Aorta (tissue), 5 donors: Measurements from ENCODE around the gene RPA1. TPM values are rescaled to one million over a fixed set of nuclear protein-coding genes. Genes with fewer than 3 reads are reported as not detected.

Source experiments
- ATAC-seq: fragments of 200-7000 bp; cut with Tn5 transposase; one replicate; pipeline ENCODE4 v1.9.1; 2022; ENCODE audit warnings: moderate library complexity; ENCODE audit not compliant: low FRiP score
- DNase-seq, 2 donors: peaks; one replicate each; pipeline ENCODE4 v3.0.0-alpha.2; 2020
- H3K27ac ChIP-seq, 2 donors: one replicate each; pipeline ENCODE4 v1.5.1; 2013; ENCODE audit warnings: low read length in 2 of 2, mild to moderate bottlenecking in 2 of 2, moderate library complexity in 2 of 2, control low read depth in 1 of 2, inconsistent platforms in 1 of 2, low read depth in 1 of 2
- H3K27me3 ChIP-seq, 2 donors: one replicate each; pipeline ENCODE4 v1.6.1; 2013; ENCODE audit warnings: control low read depth in 1 of 2, low read length in 1 of 2, mild to moderate bottlenecking in 1 of 2, moderate library complexity in 1 of 2; ENCODE audit not compliant: insufficient read depth in 2 of 2, control insufficient read depth in 1 of 2
- H3K36me3 ChIP-seq, 2 donors: one replicate each; pipeline ENCODE4 v1.6.1; 2013; ENCODE audit warnings: control low read depth in 1 of 2, low read length in 1 of 2, mild to moderate bottlenecking in 1 of 2; ENCODE audit not compliant: insufficient read depth in 2 of 2, control insufficient read depth in 1 of 2
- H3K4me1 ChIP-seq, 2 donors: one replicate each; pipeline ENCODE4 v1.6.1; 2013; ENCODE audit warnings: low read length in 2 of 2, control low read depth in 1 of 2, mild to moderate bottlenecking in 1 of 2, moderate library complexity in 1 of 2; ENCODE audit not compliant: insufficient read depth in 2 of 2, control insufficient read depth in 1 of 2
- H3K4me3 ChIP-seq, 2 donors: one replicate each; pipeline ENCODE4 v1.5.1; 2013; ENCODE audit warnings: low read length in 2 of 2, control low read depth in 1 of 2, mild to moderate bottlenecking in 1 of 2
- H3K9me3 ChIP-seq: one replicate; pipeline ENCODE4 v1.6.1; 2013; ENCODE audit warnings: mild to moderate bottlenecking, low read length; ENCODE audit not compliant: control insufficient read depth
- WGBS, 2 donors: extraction: QIAGEN DNeasy Blood & Tissue Kit; methylation state at CpG; one replicate each; pipeline ENCODE4 v1.1.7; 2013; 5-methylcytosine and 5-hydroxymethylcytosine counted together
- intact Hi-C, 2 donors: fragments of 100-400 bp; cut with DNase I; formaldehyde crosslinking; loops; one replicate each; pipeline versions ENCODE4 v1.14.2 to v1.15.0; 2022
- polyA plus RNA-seq, 2 donors: library from polyadenylated mRNA; stranded (reverse); fragments of 200-250 nt; gene quantifications; one replicate each; pipeline ENCODE4 v1.2.3, GENCODE V29; 2013
- total RNA-seq, 2 donors: library from RNA; stranded (reverse); fragmentation: NEBNext Ultra II Directional; extraction: Animal tissue kit (Norgen Biotek cat#: 25700); gene quantifications; one replicate each; pipeline ENCODE4 v1.2.1, GENCODE V29; 2021
- donor health status: healthy with polysubstance abuse.
- donor health status: Bipolar disorder and iron deficiency.
- donor health status: DM: no; HTN: no; CAD: no.
- donor health status: DM: no; HTN: no; CAD: no.
- donor health status: DM: yes; HTN: yes; CAD: no.

The RPA1 gene
- total and polyA plus RNA-seq, 4 donors: 17.2 to 75.0 (median 44.4) TPM

DNA sequence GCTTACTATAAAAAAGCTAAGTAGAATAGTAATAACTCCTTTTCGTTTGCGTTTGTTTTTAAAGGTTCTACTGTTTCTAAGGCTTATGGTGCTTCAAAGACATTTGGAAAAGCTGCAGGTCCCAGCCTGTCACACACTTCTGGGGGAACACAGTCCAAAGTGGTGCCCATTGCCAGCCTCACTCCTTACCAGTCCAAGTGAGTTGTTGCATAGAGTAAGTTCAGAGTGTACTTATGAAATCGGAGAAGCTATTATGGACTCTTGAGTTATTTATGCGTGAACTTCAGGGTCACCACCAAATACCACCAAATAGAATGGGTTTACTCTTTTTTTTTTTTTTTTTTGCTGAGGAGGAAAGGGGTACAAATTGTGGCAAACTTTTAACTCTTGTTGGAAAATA is 45.8 kb downstream of the RPA1 start:
- peaks cover 0 to 5% of the 10 kb centered on the region in 2 donors for H3K36me3 ChIP-seq
- DNase-seq (no peak), ATAC-seq (no peak)
- 88 to 90% methylated on average over 4 of the region's 4 CpGs for WGBS, 2 donors
- H3K9me3 ChIP-seq: no peaks in the 10 kb centered on the region
- H3K4me1 ChIP-seq: no peaks in the 10 kb centered on the region
- H3K4me3 ChIP-seq: no peak overlapping the region
- H3K27ac ChIP-seq: no peak overlapping the region
- H3K27me3 ChIP-seq: no peaks in the 10 kb centered on the region
- intact Hi-C loops: loop anchor here in 1 of 2 donors (10.0 kb wide), 1 partner anchor 211 kb away; no protein-coding TSS in a partner anchor

DNA sequence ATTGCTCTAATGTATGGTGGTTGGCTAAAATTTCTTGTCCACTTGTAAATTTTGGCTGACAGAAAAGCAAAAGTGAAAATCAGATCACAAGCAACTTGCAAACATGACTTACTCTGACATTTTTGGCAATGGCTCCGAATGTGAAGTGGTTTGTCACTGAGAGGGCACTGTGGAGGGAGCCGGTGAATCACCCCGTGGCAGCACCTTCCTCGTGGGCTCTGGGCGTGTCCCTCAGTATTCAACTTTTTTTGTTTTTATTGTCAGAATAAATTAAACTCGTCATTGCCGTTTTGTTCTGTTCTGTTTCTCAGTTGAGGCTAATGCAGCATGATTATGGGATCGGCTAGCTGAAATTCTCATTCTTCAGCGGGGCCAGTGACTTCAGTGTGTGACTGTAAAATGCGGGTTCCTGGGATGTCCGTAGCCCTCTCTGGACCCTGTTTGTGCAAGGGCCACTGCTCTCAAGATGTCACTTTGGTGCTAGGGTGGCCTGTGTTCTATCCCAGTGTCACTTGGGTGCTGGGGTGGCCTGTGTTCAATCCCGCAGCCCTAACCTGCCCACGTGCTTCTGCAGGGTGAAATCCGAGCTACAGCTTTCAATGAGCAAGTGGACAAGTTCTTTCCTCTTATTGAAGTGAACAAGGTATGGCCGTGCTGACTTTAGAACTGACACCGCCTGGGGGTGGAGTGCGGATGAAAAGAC is 48.8 kb downstream of the RPA1 start:
- H3K27ac ChIP-seq: no peak overlapping the region
- 77 to 78% methylated on average over 17 of the region's 17 CpGs for WGBS, 2 donors
- no peaks in the 10 kb centered on the region for H3K4me1 ChIP-seq
- DNase-seq (no peak), ATAC-seq (no peak)
- intact Hi-C loops: loop anchor here in 1 of 2 donors (10.0 kb wide), 1 partner anchor 214 kb away; no protein-coding TSS in a partner anchor
- no peak overlapping the region for H3K4me3 ChIP-seq
- H3K9me3 ChIP-seq: no peaks in the 10 kb centered on the region
- peaks cover 3 to 7% of the 10 kb centered on the region in 2 donors for H3K36me3 ChIP-seq
- H3K27me3 ChIP-seq: no peaks in the 10 kb centered on the region

DNA sequence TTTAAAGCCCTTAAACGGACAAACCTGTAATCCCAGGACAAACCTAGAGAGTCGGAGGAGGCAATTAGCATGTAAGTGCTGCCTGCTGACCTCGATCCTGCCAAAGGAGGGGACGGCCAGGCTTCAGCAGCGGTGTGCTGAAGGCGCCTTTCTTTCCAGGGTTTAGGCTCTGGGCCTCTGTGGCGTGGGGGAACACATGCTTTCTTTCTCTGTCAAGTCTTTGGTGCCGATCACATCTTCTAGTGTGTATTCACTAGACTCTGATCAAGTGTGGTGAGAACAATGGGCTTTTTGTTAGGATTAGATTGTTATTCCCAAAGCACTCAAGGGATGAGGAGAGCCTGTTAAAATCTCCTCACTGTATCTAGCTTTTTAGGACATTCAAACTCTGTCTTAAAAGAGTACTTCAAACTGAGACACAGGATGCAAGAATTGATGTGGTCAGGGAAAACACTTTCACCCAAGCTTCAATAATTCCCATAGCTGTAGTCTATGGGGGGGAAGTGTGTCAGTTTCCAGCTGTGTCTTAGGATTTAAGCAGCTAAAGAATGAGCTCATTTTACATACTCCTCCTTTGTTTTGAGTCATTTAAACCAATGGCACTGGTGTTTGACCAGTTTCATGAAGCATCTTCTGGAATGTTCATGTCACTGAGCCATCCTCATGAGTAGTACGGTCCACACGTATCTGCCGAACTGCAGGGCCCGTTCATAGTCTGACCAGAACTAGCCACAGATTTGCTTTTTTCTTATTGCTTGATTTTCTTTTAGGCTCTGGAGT is 51.2 kb downstream of the RPA1 start:
- intact Hi-C loops: no loop called here
- WGBS, 2 donors: 68 to 69% methylated on average over 12 of the region's 12 CpGs
- Histone ChIP-seq H3K4me1 (no peaks in the 10 kb centered on the region), H3K27ac (no peak overlapping the region), H3K36me3 (peaks cover 8 to 10% of the 10 kb centered on the region in 2 donors), H3K4me3 (no peak overlapping the region), H3K9me3 (no peaks in the 10 kb centered on the region), H3K27me3 (no peaks in the 10 kb centered on the region)
- no peak for DNase-seq
- no peak for ATAC-seq

DNA sequence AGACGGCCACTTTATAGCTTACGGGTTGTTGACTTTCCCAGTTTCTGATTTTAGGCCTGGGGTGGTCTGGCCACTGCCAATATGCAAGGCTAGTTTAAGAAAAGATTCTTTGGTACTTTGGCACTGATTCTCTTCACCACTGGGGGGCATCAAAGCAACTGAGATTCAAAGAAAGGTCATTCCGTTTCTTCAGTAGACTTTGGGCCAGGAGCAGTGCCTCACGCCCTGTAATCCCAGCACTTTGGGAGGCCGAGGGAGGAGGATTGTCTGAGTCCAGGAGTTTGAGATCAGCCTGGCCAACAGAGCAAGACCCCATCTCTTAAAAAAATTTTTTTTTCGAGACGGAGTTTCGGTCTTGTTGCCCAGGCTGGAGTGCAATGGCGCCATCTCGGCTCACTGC is 53.0 kb downstream of the RPA1 start:
- WGBS, 2 donors: 77 to 79% methylated on average over 10 of the region's 10 CpGs
- Histone ChIP-seq H3K4me3 (no peak overlapping the region), H3K36me3 (peaks cover 8 to 12% of the 10 kb centered on the region in 2 donors), H3K27me3 (no peaks in the 10 kb centered on the region), H3K4me1 (no peaks in the 10 kb centered on the region), H3K27ac (no peak overlapping the region), H3K9me3 (no peaks in the 10 kb centered on the region)
- DNase-seq: no peak
- no peak for ATAC-seq
- intact Hi-C loops: no loop called here

DNA sequence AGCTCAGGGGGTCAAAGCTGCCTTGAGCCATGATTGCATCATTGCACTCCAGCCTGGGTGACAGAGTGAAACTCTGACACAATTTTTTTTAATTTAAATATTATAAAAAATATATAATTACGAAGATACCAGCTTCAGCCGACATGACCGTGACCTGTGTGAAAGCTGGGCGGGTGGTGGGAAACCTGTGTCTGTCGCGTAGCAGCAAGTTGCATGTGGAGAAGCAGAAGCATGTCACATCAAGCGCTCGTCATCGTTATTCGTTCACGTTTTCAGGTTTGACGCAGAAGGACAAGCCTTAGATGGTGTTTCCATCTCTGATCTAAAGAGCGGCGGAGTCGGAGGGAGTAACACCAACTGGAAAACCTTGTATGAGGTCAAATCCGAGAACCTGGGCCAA is 53.7 kb downstream of the RPA1 start:
- Histone ChIP-seq H3K36me3 (peaks cover 8 to 12% of the 10 kb centered on the region in 2 donors), H3K27ac (no peak overlapping the region), H3K4me3 (no peak overlapping the region), H3K27me3 (no peaks in the 10 kb centered on the region), H3K9me3 (no peaks in the 10 kb centered on the region), H3K4me1 (no peaks in the 10 kb centered on the region)
- no peak for DNase-seq
- intact Hi-C loops: no loop called here
- no peak for ATAC-seq
- WGBS, 2 donors: 95 to 96% methylated on average over 16 of the region's 16 CpGs

DNA sequence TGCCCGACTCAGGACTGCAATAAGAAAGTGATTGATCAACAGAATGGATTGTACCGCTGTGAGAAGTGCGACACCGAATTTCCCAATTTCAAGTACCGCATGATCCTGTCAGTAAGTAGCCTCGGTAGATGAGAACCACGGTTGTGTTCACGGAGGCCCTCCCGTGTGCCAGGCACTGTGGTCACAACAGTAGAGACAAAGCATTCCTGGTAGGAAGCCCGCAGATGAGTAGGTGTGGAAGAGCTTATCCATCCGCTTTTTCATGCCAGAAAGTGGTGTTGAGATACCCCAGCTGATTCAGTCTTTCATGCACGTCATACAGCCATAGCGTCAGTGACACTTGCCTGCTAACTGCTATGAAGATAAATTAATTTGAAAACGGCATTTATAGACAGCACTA is 58.9 kb downstream of the RPA1 start:
- Histone ChIP-seq H3K4me1 (no peaks in the 10 kb centered on the region), H3K27me3 (no peaks in the 10 kb centered on the region), H3K4me3 (no peak overlapping the region), H3K27ac (no peak overlapping the region), H3K9me3 (no peaks in the 10 kb centered on the region), H3K36me3 (peaks cover 5 to 6% of the 10 kb centered on the region in 2 donors)
- 88 to 91% methylated on average over 14 of the region's 14 CpGs for WGBS, 2 donors
- ATAC-seq: no peak
- no peak for DNase-seq
- intact Hi-C loops: no loop called here

DNA sequence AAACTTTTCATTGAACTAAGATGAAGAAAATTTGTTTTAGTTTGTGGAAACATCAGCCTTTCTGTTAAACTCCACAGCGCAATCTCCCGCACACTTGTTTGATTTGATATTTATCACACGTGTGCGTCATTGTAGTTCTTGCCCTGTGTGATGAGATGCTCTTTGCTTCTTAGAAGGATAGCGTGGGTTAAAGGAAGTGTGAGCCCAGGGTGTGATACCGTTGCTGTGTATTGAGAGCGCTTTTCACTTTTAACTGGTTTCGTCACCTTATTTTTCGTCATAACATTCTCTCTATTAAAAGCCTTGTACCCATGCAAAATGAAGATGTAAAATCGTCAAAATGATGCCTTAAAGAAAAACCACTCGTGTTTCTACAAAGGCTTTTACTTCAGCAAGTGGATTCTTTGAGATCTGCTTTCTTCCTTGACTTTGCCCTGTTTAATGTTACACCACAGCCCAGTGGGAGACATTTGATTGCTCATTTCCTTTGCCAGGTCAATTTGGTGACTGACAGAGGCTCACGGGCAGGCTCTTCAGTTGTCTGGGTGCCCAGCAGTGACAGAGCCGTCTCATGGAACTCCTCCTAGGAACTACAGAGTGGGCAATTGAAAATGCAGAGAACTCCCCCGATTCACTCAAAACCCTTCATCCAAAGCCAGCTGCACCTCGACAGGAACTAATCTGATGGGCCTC is 61.1 kb downstream of the RPA1 start:
- Histone ChIP-seq H3K27me3 (no peaks in the 10 kb centered on the region), H3K36me3 (peaks cover 0 to 2% of the 10 kb centered on the region in 2 donors), H3K9me3 (no peaks in the 10 kb centered on the region), H3K27ac (no peak overlapping the region), H3K4me1 (no peaks in the 10 kb centered on the region), H3K4me3 (no peak overlapping the region)
- no peak for ATAC-seq
- intact Hi-C loops: no loop called here
- DNase-seq: no peak
- WGBS, 2 donors: 80 to 82% methylated on average over 15 of the region's 15 CpGs

DNA sequence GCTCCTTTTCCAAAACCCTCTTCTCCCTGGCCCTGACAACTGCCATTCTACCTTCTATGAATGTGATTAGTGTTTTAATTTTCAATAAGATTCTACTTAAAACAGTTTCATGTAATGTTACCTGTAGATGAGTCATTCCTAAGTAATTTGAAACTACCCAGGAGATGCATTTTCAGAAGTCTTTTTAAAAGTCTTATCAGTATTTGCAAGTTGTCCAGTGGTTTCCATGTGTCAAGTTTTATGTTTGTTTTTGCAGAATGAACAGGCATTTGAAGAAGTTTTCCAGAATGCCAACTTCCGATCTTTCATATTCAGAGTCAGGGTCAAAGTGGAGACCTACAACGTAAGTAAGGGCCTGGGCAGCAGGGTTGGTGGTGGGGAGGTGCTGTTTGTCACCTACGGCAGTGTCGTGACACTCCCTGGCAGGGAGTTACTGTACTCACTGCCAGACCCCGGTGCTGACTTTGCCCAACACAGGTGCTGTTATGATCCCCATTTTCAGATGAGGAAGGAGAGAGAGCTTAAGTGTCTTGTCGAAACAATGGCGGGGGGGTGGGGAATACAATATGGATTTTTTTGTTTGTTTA is 65.0 kb downstream of the RPA1 start:
- peaks cover 3 to 10% of the 10 kb centered on the region in 2 donors for H3K36me3 ChIP-seq
- no peak overlapping the region for H3K27ac ChIP-seq
- WGBS, 2 donors: 91 to 93% methylated on average over 7 of the region's 7 CpGs
- H3K4me3 ChIP-seq: no peak overlapping the region
- H3K27me3 ChIP-seq: no peaks in the 10 kb centered on the region
- no peaks in the 10 kb centered on the region for H3K9me3 ChIP-seq
- ATAC-seq (no peak), DNase-seq (no peak)
- no peaks in the 10 kb centered on the region for H3K4me1 ChIP-seq
- intact Hi-C loops: no loop called here
